IMR-90 (cell line): ENCODE measurements around the gene SENP6.
"Not testable (repeated sequence)": the region's sequence is repeated elsewhere in the genome, so short reads cannot be mapped to it uniquely, and the experiment has no call there.

ENCODE experiments used
- POLR2A ChIP-seq: IDR thresholded peaks from 2 replicates; pipeline ENCODE4 v1.6.1; 2012; ENCODE audit warnings: mild to moderate bottlenecking, low read depth, low read length
- TF ChIP-seq, protein P1 (sequence below): conservative IDR thresholded peaks from 2 replicates; pipeline ENCODE4 v1.5.1; 2012; ENCODE audit warnings: mild to moderate bottlenecking, low read depth, low read length, improper control_type of control experiment
- TF ChIP-seq, protein P2 (sequence below): fragments of 150-350 bp; IDR thresholded peaks from 2 replicates; pipeline ENCODE4 v1.6.1; 2017; ENCODE audit warnings: mild to moderate bottlenecking, antibody characterized with exemption, low read length, low read depth

DNA sequence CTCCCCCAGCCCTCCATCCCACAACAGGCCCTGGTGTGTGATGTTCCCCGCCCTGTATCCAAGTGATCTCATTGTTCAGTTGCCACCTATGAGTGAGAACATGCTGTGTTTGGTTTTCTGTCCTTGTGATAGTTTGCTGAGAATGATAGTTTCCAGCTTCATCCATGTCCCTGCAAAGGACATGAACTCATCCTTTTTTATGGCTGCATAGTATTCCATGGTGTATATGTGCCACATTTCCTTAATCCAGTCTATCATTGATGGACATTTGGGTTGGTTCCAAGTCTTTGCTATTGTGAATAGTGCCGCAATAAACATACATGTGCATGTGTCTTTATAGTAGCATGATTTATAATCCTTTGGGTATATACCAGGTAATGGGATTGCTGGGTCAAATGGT, 80.9 kb downstream of the SENP6 start:
- TF ChIP-seq, protein P1, sequence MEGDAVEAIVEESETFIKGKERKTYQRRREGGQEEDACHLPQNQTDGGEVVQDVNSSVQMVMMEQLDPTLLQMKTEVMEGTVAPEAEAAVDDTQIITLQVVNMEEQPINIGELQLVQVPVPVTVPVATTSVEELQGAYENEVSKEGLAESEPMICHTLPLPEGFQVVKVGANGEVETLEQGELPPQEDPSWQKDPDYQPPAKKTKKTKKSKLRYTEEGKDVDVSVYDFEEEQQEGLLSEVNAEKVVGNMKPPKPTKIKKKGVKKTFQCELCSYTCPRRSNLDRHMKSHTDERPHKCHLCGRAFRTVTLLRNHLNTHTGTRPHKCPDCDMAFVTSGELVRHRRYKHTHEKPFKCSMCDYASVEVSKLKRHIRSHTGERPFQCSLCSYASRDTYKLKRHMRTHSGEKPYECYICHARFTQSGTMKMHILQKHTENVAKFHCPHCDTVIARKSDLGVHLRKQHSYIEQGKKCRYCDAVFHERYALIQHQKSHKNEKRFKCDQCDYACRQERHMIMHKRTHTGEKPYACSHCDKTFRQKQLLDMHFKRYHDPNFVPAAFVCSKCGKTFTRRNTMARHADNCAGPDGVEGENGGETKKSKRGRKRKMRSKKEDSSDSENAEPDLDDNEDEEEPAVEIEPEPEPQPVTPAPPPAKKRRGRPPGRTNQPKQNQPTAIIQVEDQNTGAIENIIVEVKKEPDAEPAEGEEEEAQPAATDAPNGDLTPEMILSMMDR: not testable (repeated sequence)
- TF ChIP-seq POLR2A: not testable (repeated sequence)
- TF ChIP-seq, protein P2, sequence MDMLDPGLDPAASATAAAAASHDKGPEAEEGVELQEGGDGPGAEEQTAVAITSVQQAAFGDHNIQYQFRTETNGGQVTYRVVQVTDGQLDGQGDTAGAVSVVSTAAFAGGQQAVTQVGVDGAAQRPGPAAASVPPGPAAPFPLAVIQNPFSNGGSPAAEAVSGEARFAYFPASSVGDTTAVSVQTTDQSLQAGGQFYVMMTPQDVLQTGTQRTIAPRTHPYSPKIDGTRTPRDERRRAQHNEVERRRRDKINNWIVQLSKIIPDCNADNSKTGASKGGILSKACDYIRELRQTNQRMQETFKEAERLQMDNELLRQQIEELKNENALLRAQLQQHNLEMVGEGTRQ: not testable (repeated sequence)
